Measurements from ENCODE around the gene SPAG17. TPM values are rescaled to one million over a fixed set of nuclear protein-coding genes. Genes with fewer than 3 reads are reported as not detected.

SPAG17 gene
- total RNA-seq, 1 experiment from 2014 or later: 0.36 TPM

DNA sequence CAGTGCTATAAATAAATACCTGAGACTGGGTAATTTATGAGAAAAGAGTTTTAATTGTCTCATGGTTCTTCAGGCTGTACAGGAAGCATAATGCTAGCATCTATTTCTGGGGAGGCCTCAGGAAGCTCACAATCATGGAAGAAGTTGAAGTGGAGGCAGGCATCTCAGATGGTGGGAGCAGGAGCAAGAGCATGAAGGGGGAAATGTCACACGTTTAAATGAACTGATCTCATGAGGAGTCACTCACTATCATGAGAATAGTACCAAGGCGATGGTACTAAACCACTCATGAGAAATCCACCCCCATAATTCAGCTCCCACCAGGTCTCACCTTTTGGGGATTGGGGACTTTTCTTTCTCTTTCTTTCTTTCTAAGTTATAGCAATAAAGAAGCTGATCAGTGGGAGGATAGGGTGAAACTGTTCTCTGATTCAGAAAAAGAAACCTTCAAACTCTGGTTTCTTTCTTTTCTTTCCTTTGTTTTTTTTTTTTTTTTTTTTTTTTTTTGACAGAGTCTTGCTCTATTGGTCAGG lies 17.1 kb upstream of the SPAG17 start:
- Histone ChIP-seq H3K9me3 (ENCODE audit: control insufficient read depth, insufficient read depth, low read depth, low read length) (no peaks in the 10 kb centered on the region), H3K36me3 (ENCODE audit: control insufficient read depth, insufficient read depth, low read length) (no peaks in the 10 kb centered on the region), H3K27me3 (ENCODE audit: control insufficient read depth, insufficient read depth, low read length) (no peaks in the 10 kb centered on the region), H3K27ac (ENCODE audit: low read length) (no peak overlapping the region), H3K4me1 (ENCODE audit: control insufficient read depth, insufficient read depth, low read length) (no peaks in the 10 kb centered on the region), H3K4me3 (ENCODE audit: low read depth in 2 of 2, low read length in 2 of 2) (no peak overlapping the region)
- TF ChIP-seq, protein P1, sequence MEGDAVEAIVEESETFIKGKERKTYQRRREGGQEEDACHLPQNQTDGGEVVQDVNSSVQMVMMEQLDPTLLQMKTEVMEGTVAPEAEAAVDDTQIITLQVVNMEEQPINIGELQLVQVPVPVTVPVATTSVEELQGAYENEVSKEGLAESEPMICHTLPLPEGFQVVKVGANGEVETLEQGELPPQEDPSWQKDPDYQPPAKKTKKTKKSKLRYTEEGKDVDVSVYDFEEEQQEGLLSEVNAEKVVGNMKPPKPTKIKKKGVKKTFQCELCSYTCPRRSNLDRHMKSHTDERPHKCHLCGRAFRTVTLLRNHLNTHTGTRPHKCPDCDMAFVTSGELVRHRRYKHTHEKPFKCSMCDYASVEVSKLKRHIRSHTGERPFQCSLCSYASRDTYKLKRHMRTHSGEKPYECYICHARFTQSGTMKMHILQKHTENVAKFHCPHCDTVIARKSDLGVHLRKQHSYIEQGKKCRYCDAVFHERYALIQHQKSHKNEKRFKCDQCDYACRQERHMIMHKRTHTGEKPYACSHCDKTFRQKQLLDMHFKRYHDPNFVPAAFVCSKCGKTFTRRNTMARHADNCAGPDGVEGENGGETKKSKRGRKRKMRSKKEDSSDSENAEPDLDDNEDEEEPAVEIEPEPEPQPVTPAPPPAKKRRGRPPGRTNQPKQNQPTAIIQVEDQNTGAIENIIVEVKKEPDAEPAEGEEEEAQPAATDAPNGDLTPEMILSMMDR (IDR thresholded peaks at IDR 0.05): no peak
- TF ChIP-seq POLR2AphosphoS5 (IDR thresholded peaks at IDR 0.05; ENCODE audit: low read depth, low read length): no peak
- TF ChIP-seq SIN3A (IDR thresholded peaks at IDR 0.05; ENCODE audit: borderline replicate concordance, insufficient read depth, low read depth, low read length): no peak
- TF ChIP-seq, protein P2, sequence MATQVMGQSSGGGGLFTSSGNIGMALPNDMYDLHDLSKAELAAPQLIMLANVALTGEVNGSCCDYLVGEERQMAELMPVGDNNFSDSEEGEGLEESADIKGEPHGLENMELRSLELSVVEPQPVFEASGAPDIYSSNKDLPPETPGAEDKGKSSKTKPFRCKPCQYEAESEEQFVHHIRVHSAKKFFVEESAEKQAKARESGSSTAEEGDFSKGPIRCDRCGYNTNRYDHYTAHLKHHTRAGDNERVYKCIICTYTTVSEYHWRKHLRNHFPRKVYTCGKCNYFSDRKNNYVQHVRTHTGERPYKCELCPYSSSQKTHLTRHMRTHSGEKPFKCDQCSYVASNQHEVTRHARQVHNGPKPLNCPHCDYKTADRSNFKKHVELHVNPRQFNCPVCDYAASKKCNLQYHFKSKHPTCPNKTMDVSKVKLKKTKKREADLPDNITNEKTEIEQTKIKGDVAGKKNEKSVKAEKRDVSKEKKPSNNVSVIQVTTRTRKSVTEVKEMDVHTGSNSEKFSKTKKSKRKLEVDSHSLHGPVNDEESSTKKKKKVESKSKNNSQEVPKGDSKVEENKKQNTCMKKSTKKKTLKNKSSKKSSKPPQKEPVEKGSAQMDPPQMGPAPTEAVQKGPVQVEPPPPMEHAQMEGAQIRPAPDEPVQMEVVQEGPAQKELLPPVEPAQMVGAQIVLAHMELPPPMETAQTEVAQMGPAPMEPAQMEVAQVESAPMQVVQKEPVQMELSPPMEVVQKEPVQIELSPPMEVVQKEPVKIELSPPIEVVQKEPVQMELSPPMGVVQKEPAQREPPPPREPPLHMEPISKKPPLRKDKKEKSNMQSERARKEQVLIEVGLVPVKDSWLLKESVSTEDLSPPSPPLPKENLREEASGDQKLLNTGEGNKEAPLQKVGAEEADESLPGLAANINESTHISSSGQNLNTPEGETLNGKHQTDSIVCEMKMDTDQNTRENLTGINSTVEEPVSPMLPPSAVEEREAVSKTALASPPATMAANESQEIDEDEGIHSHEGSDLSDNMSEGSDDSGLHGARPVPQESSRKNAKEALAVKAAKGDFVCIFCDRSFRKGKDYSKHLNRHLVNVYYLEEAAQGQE (IDR thresholded peaks at IDR 0.05; ENCODE audit: insufficient read depth in 1 of 2, low read depth in 2 of 2, low read length in 1 of 2): no peak
- TF ChIP-seq TCF7L2 (IDR thresholded peaks at IDR 0.05; ENCODE audit: low read depth, low read length): no peak
- in situ Hi-C loops (cut with HindIII; ENCODE audit: low pct_unique_long_range_greater_than_20kb, low sequenced_read_pairs): no loop called here
- intact Hi-C loops (cut with micrococcal nuclease; ENCODE audit: unreplicated experiment): no loop called here
- DNase-seq (ENCODE audit: low read depth, low spot score) (no peak), ATAC-seq (no peak)
- no TSS peak for BruUV-seq (replicated peaks)
- ChIA-PET POLR2A (no interaction called here), CTCF (interaction anchor here (0.6 kb wide), 1 partner anchor 1073 kb away, joined by 4 read pairs; no protein-coding TSS in a partner anchor)

DNA sequence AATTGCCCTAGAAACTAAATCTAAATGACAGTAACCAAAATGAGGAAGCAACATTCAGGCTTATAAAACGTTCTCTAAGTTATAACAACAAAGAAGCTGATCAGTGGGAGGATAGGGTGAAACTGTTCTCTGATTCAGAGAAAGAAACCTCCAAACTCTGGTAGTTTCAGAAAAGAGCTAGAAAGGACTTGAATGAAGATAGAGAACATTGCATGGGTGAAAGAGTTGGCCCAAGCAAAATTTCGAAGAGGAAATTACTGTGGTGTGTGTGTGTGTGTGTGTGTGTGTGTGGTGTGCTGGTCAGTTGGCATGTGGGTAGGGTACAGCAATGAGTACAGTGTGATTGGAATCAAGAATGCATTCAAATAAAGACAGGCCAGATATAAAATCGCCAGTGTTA lies 16.5 kb upstream of the SPAG17 start:
- Histone ChIP-seq H3K27me3 (ENCODE audit: control insufficient read depth, insufficient read depth, low read length) (no peaks in the 10 kb centered on the region), H3K9me3 (ENCODE audit: control insufficient read depth, insufficient read depth, low read depth, low read length) (no peaks in the 10 kb centered on the region), H3K4me3 (ENCODE audit: low read depth in 2 of 2, low read length in 2 of 2) (no peak overlapping the region), H3K4me1 (ENCODE audit: control insufficient read depth, insufficient read depth, low read length) (no peaks in the 10 kb centered on the region), H3K36me3 (ENCODE audit: control insufficient read depth, insufficient read depth, low read length) (no peaks in the 10 kb centered on the region), H3K27ac (ENCODE audit: low read length) (no peak overlapping the region)
- CTCF ChIA-PET: interaction anchor here (0.6 kb wide), 1 partner anchor 1074 kb away, joined by 4 read pairs; no protein-coding TSS in a partner anchor
- ATAC-seq: no peak
- BruUV-seq (replicated peaks): no TSS peak
- DNase-seq (ENCODE audit: low read depth, low spot score): no peak
- intact Hi-C loops (cut with micrococcal nuclease; ENCODE audit: unreplicated experiment): no loop called here
- no peak for TF ChIP-seq SIN3A (IDR thresholded peaks at IDR 0.05; ENCODE audit: borderline replicate concordance, insufficient read depth, low read depth, low read length)
- TF ChIP-seq POLR2AphosphoS5 (IDR thresholded peaks at IDR 0.05; ENCODE audit: low read depth, low read length): no peak
- TF ChIP-seq, protein P2 (IDR thresholded peaks at IDR 0.05; ENCODE audit: insufficient read depth in 1 of 2, low read depth in 2 of 2, low read length in 1 of 2): no peak
- no peak for TF ChIP-seq TCF7L2 (IDR thresholded peaks at IDR 0.05; ENCODE audit: low read depth, low read length)
- TF ChIP-seq, protein P1 (IDR thresholded peaks at IDR 0.05): no peak
- POLR2A ChIA-PET: no interaction called here
- in situ Hi-C loops (cut with HindIII; ENCODE audit: low pct_unique_long_range_greater_than_20kb, low sequenced_read_pairs): no loop called here
